Measurements from ENCODE around the gene EXOC2. TPM values are rescaled to one million over a fixed set of nuclear protein-coding genes. Genes with fewer than 3 reads are reported as not detected.

Gene EXOC2
- total RNA-seq, 1 donor from 2014 or later, result 22.6 TPM

GRCh38 chr6:558959-559358 lies 134.0 kb downstream of the EXOC2 start:
- H3K27me3 Mint-ChIP-seq (ENCODE audit: low read depth), result no peaks in the 10 kb centered on the region
- no peak overlapping the region for H3K4me3 Mint-ChIP-seq
- no peak for DNase-seq (ENCODE audit: low read depth, low spot score)
- H3K36me3 Mint-ChIP-seq (ENCODE audit: low read depth), result peaks cover 30% of the 10 kb centered on the region
- TF ChIP-seq CTCF (conservative IDR thresholded peaks at IDR 0.05), result no peak
- no peak overlapping the region for H3K27ac Mint-ChIP-seq (ENCODE audit: unreplicated experiment)
- H3K9me3 Mint-ChIP-seq, result no peaks in the 10 kb centered on the region
- H3K4me1 Mint-ChIP-seq, result no peaks in the 10 kb centered on the region

- H3K4me3 Mint-ChIP-seq, result no peak overlapping the region
- DNase-seq (ENCODE audit: low read depth, low spot score), result no peak
- TF ChIP-seq CTCF (conservative IDR thresholded peaks at IDR 0.05), result peak; percentile 39
- H3K27ac Mint-ChIP-seq (ENCODE audit: unreplicated experiment), result no peak overlapping the region
- H3K27me3 Mint-ChIP-seq (ENCODE audit: low read depth), result no peaks in the 10 kb centered on the region
- no peaks in the 10 kb centered on the region for H3K4me1 Mint-ChIP-seq
- no peaks in the 10 kb centered on the region for H3K9me3 Mint-ChIP-seq
- H3K36me3 Mint-ChIP-seq (ENCODE audit: low read depth), result peaks cover 30% of the 10 kb centered on the region
Measured at GRCh38 chr6:558089-558488, 134.8 kb downstream of the EXOC2 start.

GRCh38 chr6:551829-552350 lies 141.0 kb downstream of the EXOC2 start:
- TF ChIP-seq CTCF (conservative IDR thresholded peaks at IDR 0.05), result no peak
- Mint-ChIP-seq H3K9me3 (no peaks in the 10 kb centered on the region), H3K27me3 (ENCODE audit: low read depth) (no peaks in the 10 kb centered on the region), H3K4me1 (no peaks in the 10 kb centered on the region), H3K36me3 (ENCODE audit: low read depth) (peaks cover 4% of the 10 kb centered on the region), H3K27ac (ENCODE audit: unreplicated experiment) (no peak overlapping the region), H3K4me3 (no peak overlapping the region)
- no peak for DNase-seq (ENCODE audit: low read depth, low spot score)

- Mint-ChIP-seq H3K27ac (ENCODE audit: unreplicated experiment) (no peak overlapping the region), H3K4me3 (no peak overlapping the region), H3K36me3 (ENCODE audit: low read depth) (peaks cover 3% of the 10 kb centered on the region), H3K4me1 (no peaks in the 10 kb centered on the region), H3K27me3 (ENCODE audit: low read depth) (no peaks in the 10 kb centered on the region), H3K9me3 (no peaks in the 10 kb centered on the region)
- TF ChIP-seq CTCF (conservative IDR thresholded peaks at IDR 0.05), result no peak
- no peak for DNase-seq (ENCODE audit: low read depth, low spot score)
Measured at GRCh38 chr6:551405-551804, 141.5 kb downstream of the EXOC2 start.

- Mint-ChIP-seq H3K27ac (ENCODE audit: unreplicated experiment) (no peak overlapping the region), H3K27me3 (ENCODE audit: low read depth) (no peaks in the 10 kb centered on the region), H3K9me3 (no peaks in the 10 kb centered on the region), H3K4me1 (no peaks in the 10 kb centered on the region), H3K4me3 (no peak overlapping the region), H3K36me3 (ENCODE audit: low read depth) (no peaks in the 10 kb centered on the region)
- no peak for DNase-seq (ENCODE audit: low read depth, low spot score)
- TF ChIP-seq CTCF (conservative IDR thresholded peaks at IDR 0.05), result no peak
Measured at GRCh38 chr6:549906-550305, 143.0 kb downstream of the EXOC2 start.

GRCh38 chr6:548517-548916 lies 144.4 kb downstream of the EXOC2 start:
- Mint-ChIP-seq H3K36me3 (ENCODE audit: low read depth) (peaks cover 6% of the 10 kb centered on the region), H3K4me1 (no peaks in the 10 kb centered on the region), H3K27ac (ENCODE audit: unreplicated experiment) (no peak overlapping the region), H3K9me3 (no peaks in the 10 kb centered on the region), H3K4me3 (no peak overlapping the region), H3K27me3 (ENCODE audit: low read depth) (no peaks in the 10 kb centered on the region)
- no peak for TF ChIP-seq CTCF (conservative IDR thresholded peaks at IDR 0.05)
- no peak for DNase-seq (ENCODE audit: low read depth, low spot score)

Measured in neural crest cell (in vitro differentiated cells).